ENCODE measurements around the gene AFDN.

DNA sequence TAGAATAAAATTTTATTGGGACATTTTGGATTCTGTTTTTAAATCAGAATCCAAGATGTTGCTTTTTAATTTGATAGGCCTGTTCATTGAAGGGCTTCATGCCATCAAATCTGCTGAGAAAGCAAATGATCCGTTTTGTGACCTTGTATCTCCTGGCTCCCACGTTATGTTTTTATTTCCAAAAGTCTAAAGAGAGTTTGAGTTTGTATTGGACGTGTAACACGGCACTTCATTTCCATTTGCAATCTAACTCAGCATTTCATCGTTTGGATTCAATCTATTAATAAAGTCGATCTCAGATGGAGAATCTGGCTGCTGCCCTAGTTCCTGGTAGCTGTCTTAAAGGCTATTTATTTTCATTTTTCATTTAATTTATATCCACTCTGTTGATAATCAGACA lies 187.7 kb downstream of the AFDN start:
- TF ChIP-seq, protein P1, sequence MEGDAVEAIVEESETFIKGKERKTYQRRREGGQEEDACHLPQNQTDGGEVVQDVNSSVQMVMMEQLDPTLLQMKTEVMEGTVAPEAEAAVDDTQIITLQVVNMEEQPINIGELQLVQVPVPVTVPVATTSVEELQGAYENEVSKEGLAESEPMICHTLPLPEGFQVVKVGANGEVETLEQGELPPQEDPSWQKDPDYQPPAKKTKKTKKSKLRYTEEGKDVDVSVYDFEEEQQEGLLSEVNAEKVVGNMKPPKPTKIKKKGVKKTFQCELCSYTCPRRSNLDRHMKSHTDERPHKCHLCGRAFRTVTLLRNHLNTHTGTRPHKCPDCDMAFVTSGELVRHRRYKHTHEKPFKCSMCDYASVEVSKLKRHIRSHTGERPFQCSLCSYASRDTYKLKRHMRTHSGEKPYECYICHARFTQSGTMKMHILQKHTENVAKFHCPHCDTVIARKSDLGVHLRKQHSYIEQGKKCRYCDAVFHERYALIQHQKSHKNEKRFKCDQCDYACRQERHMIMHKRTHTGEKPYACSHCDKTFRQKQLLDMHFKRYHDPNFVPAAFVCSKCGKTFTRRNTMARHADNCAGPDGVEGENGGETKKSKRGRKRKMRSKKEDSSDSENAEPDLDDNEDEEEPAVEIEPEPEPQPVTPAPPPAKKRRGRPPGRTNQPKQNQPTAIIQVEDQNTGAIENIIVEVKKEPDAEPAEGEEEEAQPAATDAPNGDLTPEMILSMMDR (IDR thresholded peaks at IDR 0.05), result no peak
- TF ChIP-seq POLR2AphosphoS5 (IDR thresholded peaks at IDR 0.05), result no peak
- no peak for TF ChIP-seq POLR2A (IDR thresholded peaks at IDR 0.05)

Measured in upper lobe of left lung (tissue), 4 donors.